Urothelium cell line (cell line): ENCODE results near the gene SLC26A1.

Source experiments
- DNase-seq: peaks from one replicate; pipeline ENCODE4 v3.0.0; 2011; ENCODE audit warnings: low spot score, mixed read lengths
- FAIRE-seq: peaks from 2 replicates; lab custom pipeline; 2011; peaks lifted over from hg19 to GRCh38; lab: Jason Lieb, UNC

Gene SLC26A1

DNA sequence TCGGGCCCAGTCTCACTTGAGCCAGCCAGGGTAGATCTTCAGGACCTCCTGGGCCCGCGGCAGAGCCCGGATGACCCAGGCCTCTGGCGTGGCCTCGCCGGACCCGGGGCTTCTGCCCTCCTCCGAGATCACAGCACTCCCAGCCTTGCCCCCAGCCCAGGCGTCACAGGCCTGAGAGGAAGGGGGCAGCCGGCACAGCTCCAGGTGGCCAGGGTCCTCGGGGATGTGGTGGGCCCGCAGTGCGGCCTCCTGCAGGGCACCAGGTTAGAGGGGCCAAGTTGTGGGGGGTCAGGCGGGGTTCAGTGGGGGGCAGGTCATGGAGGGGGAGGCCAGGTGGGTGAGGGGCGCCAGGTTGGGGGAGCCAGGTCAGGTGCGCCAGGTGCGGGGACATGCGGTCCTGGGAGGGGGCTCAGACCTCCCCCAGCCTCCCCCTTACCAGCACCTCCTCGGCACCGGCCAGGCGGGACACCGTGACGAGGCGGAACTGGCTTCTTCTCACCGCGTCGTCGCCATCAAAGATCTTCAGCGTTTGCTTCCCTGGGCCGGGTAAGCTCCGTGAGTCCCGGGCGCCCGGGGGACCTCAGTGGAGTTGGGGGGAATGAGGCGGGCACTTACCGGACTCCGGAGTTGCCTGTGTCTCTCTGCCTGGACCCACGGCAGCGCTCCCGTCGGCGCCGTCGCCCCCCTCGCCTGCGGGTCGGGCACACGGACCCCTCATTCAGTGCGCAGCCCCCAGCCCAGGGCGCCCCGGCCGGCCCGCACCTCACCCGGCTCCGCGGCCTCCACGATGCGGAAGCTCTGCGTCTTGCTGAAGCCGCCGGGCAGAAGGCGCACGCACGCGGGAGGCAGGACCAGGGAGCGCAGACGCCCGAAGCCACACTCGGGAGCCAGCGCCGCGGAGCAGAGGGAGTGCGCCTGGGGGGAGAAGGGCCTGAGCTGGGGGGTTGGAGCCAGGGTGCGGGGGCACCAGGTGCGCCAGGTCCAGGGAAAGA, 25.8 kb downstream of the SLC26A1 start:
- DNase-seq (no peak), FAIRE-seq (no peak)

DNA sequence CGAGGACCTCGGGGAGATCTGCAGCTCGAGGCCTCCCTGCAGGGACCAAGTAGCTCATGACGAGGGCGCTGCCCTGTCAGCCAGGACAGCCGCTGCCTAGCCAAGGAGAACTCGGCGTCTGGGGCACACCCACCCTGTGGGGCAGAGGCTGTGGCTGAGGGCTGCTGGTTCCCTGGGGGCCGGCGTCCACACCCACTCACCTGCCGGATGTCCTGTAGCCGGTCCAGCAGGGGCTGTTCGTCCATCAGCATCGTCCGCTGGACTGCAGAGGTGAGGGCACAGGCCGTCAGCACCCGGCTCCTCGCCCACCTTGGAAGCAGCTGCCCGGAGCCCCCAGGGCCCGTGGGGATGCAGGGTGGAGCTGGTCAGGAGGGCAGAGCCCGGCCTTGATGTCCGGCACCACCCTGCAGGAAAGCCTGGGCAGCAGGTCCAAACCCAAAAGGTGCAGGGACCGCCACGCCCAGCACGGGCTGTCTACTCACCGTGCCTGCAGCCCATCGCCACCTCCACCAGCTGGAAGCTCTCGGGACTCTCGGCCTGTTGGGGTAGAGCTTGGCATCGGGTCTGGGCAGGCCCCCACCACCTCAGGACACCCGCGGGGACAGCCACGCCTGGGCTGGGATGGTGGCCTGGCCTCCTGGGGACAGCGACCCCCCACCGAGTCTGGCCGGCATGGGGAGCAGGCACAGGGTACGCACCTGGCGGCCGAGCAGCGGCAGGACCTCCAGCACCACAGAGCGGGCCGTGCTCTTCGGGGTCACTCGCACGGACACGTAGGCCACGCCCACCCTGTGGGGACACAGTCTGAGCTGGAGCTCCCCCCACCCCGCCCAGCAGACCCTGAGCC, 26.7 kb downstream of the SLC26A1 start:
- no peak for DNase-seq
- FAIRE-seq = no peak

DNA sequence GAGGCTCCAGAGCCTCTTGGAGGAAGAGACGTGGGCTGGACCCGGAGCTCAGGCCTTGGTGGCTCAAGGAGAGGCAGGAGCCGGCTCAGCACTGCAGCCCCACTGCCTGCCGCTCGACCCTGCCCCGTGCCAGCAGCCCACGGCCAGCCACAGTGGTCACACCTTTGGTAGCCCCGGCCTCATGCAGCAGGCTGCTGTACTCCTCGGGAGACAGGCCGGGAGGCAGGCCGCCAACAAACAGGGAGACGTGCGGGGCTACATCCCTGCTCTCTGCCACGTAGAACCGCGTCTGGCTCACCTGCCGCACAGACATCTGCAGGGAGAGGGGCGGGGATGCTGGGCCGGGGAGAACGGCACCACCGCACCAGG, 27.5 kb downstream of the SLC26A1 start:
- FAIRE-seq (no peak), DNase-seq (no peak)

DNA sequence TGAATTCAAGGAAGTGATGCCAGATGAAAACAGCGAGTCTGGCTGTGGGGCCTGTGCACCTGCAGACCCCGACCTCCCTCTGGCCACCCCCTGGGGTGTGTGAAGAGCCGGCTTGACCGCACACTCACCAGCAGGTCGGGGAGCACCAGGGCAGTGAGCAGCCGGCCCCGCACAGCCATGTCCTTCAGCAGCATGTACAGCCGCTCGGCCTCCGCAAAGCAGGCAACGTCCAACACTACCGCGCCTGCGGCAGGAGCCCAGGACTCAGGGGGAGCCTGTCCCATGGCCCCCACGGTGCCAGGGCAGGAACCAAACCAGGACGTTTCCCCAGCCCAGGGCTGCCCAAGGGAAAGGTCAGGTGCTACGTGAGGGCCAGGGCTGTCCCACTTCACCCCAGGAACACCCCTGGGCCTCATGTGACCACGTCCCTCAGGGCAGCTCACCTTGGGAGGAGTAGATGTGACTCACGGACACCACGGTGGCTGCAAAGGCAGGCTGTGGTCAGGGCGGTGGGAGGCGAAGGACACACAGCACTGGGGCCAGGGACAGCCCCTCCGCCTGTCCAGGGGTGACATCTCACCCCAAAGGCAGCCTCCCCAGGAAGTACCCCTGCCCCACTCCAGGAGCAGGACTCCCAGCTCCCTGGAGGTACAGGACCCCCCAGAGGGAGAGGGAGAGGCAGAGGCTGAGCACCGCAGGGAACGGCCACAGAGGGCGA, 28.0 kb downstream of the SLC26A1 start:
- FAIRE-seq (no peak), DNase-seq (no peak)

DNA sequence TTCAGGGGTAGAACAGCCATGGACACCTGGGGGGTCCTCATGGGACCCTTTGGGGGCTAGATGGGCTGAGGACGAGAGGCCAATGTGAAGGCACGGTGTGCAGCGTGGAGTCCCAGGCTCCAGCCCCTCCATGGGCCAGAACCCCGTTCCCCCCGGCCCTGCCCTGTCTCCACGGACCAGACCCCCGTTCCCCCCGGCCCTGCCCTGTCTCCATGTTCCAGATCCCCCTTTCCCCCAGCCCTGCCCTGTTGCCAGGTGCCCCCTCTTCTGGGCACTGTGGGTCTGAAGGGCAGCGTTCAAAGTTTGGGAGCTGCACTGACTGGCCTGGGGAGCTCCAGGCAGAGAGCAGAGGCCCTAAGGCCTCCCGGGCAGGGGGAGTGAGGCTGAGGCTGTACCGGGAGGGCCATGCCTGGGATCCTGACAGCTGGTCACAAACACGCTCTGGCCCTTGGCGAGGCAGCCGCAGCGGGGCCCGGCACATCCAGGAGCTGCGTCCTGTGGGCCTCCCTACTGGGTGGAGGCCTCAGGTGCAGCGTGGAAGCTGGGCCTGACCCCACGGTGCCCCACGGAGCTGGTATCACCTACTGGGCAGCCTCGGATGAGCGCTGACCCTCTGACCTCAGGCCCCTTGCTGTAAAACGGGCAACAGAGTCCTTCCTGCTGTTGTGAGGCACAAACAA, 28.7 kb downstream of the SLC26A1 start:
- DNase-seq (no peak), FAIRE-seq (no peak)

DNA sequence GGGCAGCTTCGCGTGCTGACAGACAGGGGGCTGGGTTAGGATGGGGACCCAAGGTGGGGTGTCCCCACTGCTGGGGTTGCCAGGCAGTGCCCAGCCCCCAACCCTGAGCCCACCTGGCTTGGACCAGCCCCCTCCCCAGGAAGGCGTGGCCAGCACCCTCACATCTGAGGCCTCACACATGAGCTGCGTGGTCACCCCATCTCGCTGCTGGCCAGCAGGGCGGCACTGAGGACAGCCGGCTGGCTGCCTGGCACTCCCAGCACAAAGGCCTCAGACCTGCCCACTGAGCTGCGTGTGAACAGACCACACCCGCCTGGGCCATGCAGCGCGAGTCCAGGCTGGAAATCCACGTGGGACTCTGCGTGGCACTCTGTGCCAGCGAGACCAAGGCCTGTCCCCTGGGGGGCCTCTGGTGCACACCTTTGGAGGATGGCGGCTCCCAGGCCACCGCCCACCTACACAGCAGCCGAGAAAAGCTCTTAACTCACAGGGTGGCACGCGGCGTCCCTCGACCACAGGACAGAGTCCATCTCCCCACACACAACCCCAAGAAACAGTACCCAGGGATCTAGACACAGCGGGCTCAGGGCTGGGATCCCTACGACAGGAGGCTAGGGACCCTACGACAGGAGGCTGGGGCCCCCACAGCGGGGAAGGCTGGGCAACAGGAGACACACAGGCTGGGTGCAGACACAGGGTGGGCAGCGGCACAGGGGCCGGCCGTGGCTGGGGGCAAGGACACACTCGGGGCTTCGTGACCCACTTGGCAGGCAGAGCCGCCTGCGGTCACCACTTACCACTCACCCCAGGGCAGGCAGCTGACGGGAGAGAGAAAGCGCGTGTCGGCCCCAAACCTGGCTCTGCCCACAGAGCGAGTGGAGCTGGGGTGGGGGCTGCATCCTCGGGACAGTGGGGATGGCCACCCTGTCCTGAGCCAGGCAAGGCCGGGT, 29.7 kb downstream of the SLC26A1 start:
- DNase-seq (no peak), FAIRE-seq (no peak)

DNA sequence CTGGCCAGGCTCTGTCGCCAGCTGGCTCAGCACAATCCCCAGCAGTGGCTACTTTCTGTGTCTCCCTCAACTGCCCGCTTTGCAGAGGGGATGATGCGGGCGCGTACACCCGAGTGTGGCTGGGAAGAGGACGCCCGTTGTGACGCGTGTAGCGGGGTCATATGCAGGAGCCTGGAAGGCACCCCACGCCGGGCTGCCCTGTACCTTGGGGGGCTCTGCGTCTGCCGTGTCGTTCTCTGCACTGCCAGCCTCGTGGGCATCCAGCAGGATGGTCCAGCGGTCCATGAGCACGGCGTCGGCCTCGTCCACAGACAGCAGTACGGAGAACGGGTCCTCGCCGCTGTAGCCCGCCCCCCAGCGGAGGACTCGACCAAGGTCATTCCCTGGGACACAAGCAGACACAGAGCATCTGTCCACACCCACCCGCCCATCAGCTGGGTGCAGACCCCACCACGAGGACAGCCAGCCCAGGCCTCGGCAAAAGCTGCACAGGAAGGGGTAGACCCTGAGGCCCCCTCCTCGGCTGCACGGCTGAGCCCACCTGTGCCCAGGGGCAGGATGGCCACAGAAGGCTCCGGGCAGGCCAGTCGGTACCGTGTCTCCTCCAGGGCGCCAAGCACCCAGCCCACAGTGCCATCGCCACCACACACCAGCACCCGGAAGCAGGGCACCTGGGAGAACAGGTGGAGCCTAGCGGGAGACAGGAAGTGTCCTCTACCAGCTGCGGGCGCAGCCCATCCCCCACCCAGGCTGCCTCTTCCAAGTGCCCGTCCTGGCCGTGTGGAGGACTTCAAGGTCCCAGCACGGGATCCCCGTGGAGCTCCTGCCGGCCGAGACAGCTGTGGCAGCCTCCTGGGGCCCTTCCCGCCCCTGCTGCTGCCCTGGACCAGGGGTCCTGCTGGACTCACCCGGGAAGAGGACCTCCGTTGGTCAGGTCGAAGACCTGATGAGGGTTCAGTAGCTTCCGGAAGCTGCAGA, 30.7 kb downstream of the SLC26A1 start:
- DNase-seq (no peak), FAIRE-seq (no peak)

DNA sequence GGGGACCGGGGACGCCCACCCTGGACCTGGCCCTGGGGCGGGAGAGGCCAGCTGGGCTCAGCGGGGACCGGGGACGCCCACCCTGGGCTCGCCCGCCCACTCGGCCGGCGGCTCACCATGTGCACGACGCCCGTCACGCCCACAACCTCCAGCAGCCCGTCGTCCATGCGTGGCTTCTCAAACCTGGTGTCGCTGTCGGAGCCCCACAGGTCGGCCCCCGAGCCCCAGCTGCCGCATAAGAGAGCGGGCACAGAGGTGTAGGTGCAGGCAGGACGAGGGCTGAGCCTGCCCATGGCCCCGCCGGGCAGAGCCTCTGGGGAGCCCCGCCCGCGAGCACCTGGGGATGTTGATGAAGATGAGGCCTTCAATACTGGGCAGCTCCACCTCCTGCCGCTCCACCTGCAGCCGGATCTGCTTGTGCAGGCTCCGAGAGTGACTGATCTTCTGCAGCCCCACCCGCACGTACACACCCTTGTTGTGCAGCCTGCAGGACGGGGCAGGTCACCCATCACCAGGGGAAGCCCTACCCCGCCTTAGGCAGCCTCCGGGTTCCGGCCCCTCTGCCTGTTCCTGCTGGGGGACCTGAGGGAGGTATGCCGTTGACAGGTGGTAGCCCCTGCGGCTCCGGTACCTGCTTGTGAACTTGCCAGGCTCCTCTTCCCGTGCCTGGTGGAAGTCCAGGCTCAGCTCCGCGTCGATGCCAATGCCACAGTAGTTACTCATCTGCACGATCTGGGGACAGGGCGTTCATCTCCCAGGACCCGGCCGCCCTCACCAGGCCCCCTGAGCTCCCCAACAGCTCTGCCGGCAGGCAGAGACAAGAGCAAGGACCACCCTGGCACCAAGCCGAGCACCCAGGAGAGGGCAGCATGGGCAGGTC, 31.6 kb downstream of the SLC26A1 start:
- FAIRE-seq = no peak
- DNase-seq = no peak

DNA sequence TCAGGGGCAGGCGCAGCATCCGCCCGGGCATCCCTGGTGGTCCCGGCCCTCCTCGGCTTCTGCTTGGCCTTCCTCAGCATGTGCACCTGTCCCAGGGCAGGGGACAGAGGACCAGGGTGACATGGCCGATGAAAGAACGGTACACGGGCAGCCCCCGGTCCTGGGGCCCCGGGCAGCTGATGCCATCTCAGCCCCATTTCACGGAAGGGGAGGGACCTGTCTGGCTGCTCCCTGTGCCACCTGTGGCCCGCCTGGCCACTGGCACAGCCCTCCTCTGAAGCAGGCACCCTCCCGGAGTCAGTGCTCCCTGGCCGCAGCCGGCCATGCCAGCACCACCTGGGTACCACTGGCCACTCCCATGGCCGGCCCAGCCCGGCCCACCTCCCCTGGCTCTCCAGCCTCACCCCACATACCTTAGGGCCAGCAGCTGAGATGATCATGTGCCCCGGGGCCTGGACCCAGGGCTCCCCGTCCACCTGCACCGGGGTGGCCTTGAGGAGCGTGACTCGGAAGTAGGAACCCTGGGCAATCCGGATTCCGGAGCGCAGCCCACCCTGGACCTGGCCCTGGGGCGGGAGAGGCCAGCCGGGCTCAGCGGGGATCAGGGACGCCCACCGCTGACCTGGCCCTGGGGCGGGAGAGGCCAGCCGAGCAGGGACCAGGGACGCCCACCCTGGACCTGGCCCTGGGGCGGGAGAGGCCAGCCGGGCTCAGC, 32.4 kb downstream of the SLC26A1 start:
- DNase-seq = no peak

DNA sequence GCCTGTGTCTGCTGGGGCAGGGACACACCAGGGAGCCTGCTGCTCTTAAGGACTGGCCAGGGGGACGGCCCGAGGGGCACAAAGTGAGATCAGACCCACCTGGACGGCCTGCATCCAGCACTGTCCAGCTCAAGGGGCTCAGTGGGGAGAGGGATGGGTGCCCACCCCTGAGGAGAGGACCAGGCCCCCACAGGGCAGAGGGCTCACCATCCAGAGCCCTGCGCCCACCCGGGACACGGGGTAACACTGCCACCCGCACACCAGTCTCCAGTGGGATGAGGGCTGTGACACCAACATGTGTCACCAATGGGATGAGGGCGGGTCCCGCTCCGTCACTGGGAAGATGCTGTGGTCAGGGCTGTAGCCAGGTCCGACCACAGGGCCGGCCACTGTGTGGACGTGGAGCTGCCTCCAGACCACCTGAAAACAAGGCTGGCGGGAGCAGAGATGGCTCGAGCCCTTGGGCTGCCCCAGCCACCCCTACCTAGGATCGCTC, 33.0 kb downstream of the SLC26A1 start:
- DNase-seq (no peak), FAIRE-seq (no peak)

More for the DNA sequence above, 32.4 kb downstream of the SLC26A1 start:
- FAIRE-seq = no peak

DNA sequence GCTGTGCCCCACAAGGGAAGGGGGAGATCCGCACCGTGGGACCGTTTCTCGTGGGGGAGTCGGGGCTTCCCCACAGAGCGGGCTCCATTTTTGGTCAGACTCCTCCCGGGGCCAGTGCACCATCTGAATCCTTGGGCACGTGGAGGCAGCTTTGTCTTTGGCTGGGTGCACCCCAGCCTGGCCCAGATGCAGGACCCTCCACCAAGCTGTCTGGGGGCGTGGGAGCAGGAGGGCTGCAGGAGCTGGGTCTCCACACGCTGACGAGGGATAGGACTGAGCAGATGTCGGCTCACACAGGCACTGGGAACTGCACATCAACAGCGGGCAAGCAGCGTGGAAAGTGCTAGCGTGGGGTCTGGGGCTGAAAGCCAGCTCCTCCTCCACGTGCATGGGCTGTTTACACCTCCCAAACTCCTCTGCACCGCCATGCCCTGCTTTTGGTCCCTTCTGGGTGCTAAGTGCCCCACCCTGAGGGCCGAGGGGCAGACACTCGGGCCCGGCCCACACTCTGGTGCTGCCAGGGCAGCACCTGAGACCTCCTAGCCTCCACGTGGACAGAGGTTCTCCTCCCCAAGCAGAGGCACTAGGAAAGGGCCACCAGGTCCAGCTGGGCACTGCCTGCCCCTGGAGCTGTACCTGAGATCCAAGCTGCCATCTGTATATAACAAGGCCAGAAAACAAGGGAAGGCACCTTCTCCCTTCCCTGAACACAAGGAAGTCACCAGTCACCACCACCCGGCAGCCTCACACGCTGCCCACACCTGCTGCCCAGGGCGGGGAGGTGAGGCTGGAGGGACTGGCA, 33.7 kb downstream of the SLC26A1 start:
- no peak for FAIRE-seq

DNA sequence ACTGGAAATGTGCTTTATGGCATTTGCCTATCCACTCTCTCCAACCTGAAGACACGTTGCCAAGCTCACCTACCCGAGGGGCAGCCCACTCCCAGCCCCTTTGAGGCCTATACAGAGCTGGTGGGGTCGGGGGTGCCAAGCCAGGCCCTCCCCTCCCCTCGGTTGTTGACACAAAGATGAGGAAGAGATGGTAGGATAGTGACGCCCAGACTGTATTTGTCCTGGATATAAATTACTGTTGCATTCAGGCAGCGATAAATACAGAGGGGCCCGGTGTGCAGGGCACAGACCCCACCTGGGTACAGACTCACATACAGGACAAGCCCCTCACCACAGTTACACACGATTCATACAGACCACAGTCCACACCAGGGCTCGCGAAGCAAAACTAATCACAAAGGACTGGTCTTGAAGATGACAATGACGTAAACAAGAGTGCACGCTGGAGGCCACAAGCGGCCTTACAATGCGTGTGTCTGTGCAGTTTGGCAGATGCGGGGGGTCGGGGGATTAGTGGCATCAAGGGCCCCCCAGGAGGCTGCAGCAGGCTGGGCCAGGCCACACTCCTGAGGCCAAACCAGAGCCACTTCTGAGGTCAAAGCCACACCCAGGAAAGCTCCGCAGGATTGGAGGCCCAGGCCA, 34.4 kb downstream of the SLC26A1 start:
- DNase-seq = no peak
- FAIRE-seq = no peak

More for the DNA sequence above, 33.7 kb downstream of the SLC26A1 start:
- no peak for DNase-seq

DNA sequence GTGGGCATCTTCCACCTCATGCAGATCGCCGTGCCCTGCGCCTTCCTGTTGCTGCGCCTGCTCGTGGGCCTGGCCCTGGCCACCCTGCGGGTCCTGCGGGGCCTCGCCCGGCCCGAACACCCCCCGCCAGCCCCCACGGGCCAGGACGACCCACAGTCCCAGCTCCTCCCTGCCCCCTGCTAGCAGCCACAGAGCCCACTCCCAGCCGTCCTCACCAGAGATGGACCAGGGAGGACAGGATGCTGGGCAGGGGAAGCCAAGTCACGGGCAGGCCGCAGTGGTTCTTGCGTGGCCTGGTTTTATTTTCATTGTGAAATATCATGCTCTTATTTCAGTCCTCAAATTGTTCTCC, 34.9 kb downstream of the SLC26A1 start:
- FAIRE-seq (no peak), DNase-seq (no peak)

DNA sequence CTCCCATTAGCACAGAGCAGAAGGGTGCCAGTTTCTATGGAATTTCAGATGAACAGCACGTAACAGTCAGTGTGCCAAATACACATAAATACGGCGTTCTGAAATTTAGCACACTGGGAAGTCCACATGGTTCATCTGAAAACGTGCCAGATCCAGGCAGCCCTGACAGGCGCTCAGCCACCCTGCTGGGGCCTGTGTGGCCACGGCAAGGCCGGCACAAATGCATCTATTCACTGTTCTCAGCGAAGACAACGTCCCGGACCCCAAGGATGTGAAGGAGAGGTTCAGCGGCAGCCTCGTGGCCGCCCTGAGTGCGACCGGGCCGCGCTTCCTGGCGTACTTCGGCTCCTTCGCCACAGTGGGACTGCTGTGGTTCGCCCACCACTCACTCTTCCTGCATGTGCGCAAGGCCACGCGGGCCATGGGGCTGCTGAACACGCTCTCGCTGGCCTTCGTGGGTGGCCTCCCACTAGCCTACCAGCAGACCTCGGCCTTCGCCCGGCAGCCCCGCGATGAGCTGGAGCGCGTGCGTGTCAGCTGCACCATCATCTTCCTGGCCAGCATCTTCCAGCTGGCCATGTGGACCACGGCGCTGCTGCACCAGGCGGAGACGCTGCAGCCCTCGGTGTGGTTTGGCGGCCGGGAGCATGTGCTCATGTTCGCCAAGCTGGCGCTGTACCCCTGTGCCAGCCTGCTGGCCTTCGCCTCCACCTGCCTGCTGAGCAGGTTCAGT, 35.5 kb downstream of the SLC26A1 start:
- no peak for FAIRE-seq

DNA sequence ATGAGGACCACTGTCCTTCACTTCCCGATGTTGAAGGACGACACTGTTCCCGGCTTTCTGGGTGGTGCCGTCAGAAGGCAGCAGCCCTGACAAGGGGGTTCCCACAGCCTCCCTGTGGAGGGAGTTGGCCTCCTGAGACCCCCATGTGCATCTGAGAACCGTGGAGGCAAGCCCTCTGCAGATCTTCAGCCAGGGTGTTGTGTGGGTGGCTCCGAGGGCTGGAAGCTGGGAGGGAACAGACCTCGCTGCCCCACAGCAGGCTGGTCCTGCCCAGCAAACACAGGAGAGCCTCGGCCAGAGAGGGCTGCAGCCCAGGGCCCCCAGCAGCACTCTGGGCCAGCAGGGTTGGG, 36.0 kb downstream of the SLC26A1 start:
- no peak for FAIRE-seq

More for the DNA sequence above, 35.5 kb downstream of the SLC26A1 start:
- no peak for DNase-seq

More for the DNA sequence above, 36.0 kb downstream of the SLC26A1 start:
- DNase-seq = no peak
